PFSK-1 (cell line): Measurements from ENCODE around the gene SLC25A6.

Experiments used
- FOXP2 ChIP-seq: optimal IDR thresholded peaks from 2 replicates; pipeline ENCODE3; 2011; ENCODE audit warnings: borderline replicate concordance, control low read depth, inconsistent platforms; ENCODE audit not compliant: insufficient read depth; ENCODE audit errors: extremely low read length, extremely low read depth
- POLR2AphosphoS5 ChIP-seq: IDR thresholded peaks from 2 replicates; pipeline ENCODE4 v1.6.1; 2012; ENCODE audit warnings: low read depth, mild to moderate bottlenecking, control low read depth, low read length, moderate library complexity
- SIN3A ChIP-seq: IDR thresholded peaks from 2 replicates; pipeline ENCODE4 v1.6.1; 2012; ENCODE audit warnings: mild to moderate bottlenecking, low read length, moderate library complexity, borderline replicate concordance; ENCODE audit not compliant: insufficient read depth
- TAF1 ChIP-seq: IDR thresholded peaks from 2 replicates; pipeline ENCODE4 v1.6.1; 2012; ENCODE audit warnings: low read length, control low read depth, borderline replicate concordance; ENCODE audit not compliant: insufficient read depth
- TF ChIP-seq, protein P1 (sequence below), 2 experiments: IDR thresholded peaks; 2 replicates each; pipeline versions ENCODE4 v1.6.1 to v1.8.0; 2011 to 2012; ENCODE audit warnings: low read depth in 2 of 2, low read length in 2 of 2, control low read depth in 1 of 2, inconsistent platforms in 1 of 2, mild to moderate bottlenecking in 1 of 2, moderate library complexity in 1 of 2; ENCODE audit not compliant: insufficient read depth in 1 of 2

GRCh38 chrX:1416327-1416784 is 24.4 kb upstream of the SLC25A6 start:
- no peak for TF ChIP-seq FOXP2
- TF ChIP-seq SIN3A: no peak
- TF ChIP-seq POLR2AphosphoS5: no peak
- TF ChIP-seq TAF1: no peak
- TF ChIP-seq, protein P1, sequence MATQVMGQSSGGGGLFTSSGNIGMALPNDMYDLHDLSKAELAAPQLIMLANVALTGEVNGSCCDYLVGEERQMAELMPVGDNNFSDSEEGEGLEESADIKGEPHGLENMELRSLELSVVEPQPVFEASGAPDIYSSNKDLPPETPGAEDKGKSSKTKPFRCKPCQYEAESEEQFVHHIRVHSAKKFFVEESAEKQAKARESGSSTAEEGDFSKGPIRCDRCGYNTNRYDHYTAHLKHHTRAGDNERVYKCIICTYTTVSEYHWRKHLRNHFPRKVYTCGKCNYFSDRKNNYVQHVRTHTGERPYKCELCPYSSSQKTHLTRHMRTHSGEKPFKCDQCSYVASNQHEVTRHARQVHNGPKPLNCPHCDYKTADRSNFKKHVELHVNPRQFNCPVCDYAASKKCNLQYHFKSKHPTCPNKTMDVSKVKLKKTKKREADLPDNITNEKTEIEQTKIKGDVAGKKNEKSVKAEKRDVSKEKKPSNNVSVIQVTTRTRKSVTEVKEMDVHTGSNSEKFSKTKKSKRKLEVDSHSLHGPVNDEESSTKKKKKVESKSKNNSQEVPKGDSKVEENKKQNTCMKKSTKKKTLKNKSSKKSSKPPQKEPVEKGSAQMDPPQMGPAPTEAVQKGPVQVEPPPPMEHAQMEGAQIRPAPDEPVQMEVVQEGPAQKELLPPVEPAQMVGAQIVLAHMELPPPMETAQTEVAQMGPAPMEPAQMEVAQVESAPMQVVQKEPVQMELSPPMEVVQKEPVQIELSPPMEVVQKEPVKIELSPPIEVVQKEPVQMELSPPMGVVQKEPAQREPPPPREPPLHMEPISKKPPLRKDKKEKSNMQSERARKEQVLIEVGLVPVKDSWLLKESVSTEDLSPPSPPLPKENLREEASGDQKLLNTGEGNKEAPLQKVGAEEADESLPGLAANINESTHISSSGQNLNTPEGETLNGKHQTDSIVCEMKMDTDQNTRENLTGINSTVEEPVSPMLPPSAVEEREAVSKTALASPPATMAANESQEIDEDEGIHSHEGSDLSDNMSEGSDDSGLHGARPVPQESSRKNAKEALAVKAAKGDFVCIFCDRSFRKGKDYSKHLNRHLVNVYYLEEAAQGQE (IDR thresholded peaks at IDR 0.05; ENCODE audit: insufficient read depth in 1 of 2, low read depth in 2 of 2, low read length in 2 of 2): no peak
